MM.1S (cell line): Measurements from ENCODE around the gene ADARB2.

ENCODE experiments used
- EZH2phosphoT487 ChIP-seq: fragments of 300-600 bp; sonication (generic); IDR thresholded peaks from 2 replicates; pipeline ENCODE4 v1.6.1; 2018; ENCODE audit warnings: antibody characterized with exemption, low read length
- TF ChIP-seq, protein P1 (sequence below): fragments of 300-600 bp; sonication (generic); IDR thresholded peaks from 2 replicates; pipeline ENCODE4 v1.5.1; 2016; ENCODE audit warnings: antibody characterized with exemption, low read length, mixed read lengths

DNA sequence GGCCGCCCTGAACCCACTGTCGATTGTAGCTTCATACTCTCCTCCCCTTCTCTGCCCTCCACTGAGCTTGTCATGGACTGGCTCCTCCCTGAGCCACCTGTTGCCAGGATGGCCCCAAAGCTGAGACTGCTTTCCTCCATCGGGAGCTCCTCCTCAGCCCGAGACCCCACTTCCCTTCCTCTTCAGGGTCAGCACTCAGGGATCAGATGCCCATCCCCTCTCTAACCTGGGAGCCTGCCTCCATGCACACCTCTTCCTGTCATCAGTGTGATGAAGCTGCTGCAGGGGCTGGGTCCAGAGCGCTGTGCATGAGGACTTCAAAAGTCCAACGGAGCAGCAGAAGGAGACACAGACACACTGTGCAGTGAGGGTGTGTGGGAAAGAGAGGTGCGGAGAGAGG is 480.1 kb downstream of the ADARB2 start:
- TF ChIP-seq, protein P1, sequence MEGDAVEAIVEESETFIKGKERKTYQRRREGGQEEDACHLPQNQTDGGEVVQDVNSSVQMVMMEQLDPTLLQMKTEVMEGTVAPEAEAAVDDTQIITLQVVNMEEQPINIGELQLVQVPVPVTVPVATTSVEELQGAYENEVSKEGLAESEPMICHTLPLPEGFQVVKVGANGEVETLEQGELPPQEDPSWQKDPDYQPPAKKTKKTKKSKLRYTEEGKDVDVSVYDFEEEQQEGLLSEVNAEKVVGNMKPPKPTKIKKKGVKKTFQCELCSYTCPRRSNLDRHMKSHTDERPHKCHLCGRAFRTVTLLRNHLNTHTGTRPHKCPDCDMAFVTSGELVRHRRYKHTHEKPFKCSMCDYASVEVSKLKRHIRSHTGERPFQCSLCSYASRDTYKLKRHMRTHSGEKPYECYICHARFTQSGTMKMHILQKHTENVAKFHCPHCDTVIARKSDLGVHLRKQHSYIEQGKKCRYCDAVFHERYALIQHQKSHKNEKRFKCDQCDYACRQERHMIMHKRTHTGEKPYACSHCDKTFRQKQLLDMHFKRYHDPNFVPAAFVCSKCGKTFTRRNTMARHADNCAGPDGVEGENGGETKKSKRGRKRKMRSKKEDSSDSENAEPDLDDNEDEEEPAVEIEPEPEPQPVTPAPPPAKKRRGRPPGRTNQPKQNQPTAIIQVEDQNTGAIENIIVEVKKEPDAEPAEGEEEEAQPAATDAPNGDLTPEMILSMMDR, result no peak
- TF ChIP-seq EZH2phosphoT487, result no peak
